ENCODE data around the gene ABL2.

The ABL2 gene

GRCh38 chr1:179127163-179127895 lies 102.1 kb downstream of the ABL2 start:
- DNase-seq: no peak

GRCh38 chr1:179126338-179127060 lies 103.0 kb downstream of the ABL2 start:
- DNase-seq: no peak

GRCh38 chr1:179124873-179125272 lies 104.6 kb downstream of the ABL2 start:
- no peak for DNase-seq

- DNase-seq: no peak
Observed at GRCh38 chr1:179121159-179121938, 108.1 kb downstream of the ABL2 start.

GRCh38 chr1:179120736-179121135 lies 108.7 kb downstream of the ABL2 start:
- DNase-seq: no peak

GRCh38 chr1:179119513-179119912 lies 110.0 kb downstream of the ABL2 start:
- no peak for DNase-seq

GRCh38 chr1:179115181-179115580 lies 114.3 kb downstream of the ABL2 start:
- no peak for DNase-seq

- no peak for DNase-seq
Observed at GRCh38 chr1:179108644-179109043, 120.8 kb downstream of the ABL2 start.

GRCh38 chr1:179107706-179108629 lies 121.5 kb downstream of the ABL2 start:
- no peak for DNase-seq

- DNase-seq: no peak
Observed at GRCh38 chr1:179105393-179105792, 124.1 kb downstream of the ABL2 start.

- no peak for DNase-seq
Observed at GRCh38 chr1:179104611-179105250, 124.7 kb downstream of the ABL2 start.

GRCh38 chr1:179103999-179104398 lies 125.5 kb downstream of the ABL2 start:
- no peak for DNase-seq

- no peak for DNase-seq
Observed at GRCh38 chr1:179101566-179101965, 127.9 kb downstream of the ABL2 start.

GRCh38 chr1:179099891-179100290 lies 129.6 kb downstream of the ABL2 start:
- DNase-seq: no peak

- DNase-seq: no peak
Observed at GRCh38 chr1:179095924-179096323, 133.6 kb downstream of the ABL2 start.

- no peak for DNase-seq
Observed at GRCh38 chr1:179095377-179095776, 134.1 kb downstream of the ABL2 start.

- DNase-seq: no peak
Observed at GRCh38 chr1:179094818-179095217, 134.7 kb downstream of the ABL2 start.

- no peak for DNase-seq
Observed at GRCh38 chr1:179092896-179093461, 136.5 kb downstream of the ABL2 start.

- DNase-seq: no peak
Observed at GRCh38 chr1:179091691-179092165, 137.7 kb downstream of the ABL2 start.

- DNase-seq: no peak
Observed at GRCh38 chr1:179090923-179091322, 138.6 kb downstream of the ABL2 start.

- no peak for DNase-seq
Observed at GRCh38 chr1:179090522-179090921, 139.0 kb downstream of the ABL2 start.

Measured in NCI-H2029 treated with DMSO at 0.1 percent for 48 hours (cell line).